T47D (cell line): ENCODE data around the gene TGM2.

ENCODE experiments used
- DNase-seq, 2 experiments: peaks; one replicate each; pipeline versions ENCODE4 v3.0.0 to v3.0.0-alpha.2; 2011 to 2012; ENCODE audit warnings: low read depth in 1 of 2, low spot score in 1 of 2
- JUND ChIP-seq: IDR thresholded peaks from 2 replicates; pipeline ENCODE4 v1.6.1; 2012; ENCODE audit warnings: low read depth
- in situ Hi-C: cut with HindIII; loops from 2 replicates; pipeline ENCODE4 v1.10.0; 2016; ENCODE audit warnings: low sequenced_read_pairs, low pct_unique_long_range_greater_than_20kb

TGM2 gene

GRCh38 chr20:38126146-38126921 is 38.7 kb downstream of the TGM2 start:
- no peak for TF ChIP-seq JUND
- DNase-seq: no peak
- in situ Hi-C loops: no loop called here

DNA sequence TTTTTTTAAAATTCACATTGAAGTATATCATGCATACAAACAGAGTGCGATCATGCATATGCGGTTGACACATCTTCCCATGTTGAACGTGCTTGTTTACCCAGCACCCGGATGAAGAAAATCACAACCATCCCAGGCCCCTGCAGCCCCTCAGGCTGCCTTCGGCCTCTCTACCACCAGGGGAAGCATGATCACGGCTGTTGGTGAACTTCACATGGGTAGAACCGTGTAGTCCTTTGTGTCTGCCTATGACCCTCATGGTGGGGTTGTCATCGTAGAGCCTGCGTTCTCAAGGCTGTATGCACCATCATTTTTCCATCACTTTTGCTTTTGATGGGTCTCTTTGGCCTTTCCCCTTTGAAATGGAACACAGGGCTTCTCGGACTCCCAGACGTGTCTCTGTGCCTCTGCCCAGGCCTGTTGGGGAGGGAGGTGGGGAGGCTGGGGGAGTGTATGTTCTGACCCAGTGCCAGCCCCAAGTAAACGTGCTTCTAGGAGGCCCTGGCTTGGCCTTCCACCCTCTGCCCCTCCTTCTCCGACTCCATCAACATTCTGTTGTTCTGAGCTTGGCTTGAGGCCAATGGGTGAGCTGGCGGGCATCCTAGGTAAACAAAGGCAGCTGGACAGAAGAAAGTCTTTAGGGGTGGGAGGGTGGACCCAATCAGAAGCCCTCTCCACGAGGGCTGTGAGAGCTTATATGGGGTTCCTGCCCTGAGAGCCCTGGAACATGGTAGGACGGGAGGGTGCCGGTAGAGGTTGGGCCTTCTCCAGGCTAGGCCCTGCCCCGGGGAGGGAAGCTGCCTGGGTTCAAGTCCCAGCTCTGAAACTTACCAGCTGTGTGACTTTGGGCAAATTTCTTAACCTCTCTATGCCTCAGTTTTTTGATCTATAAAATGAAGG is 39.7 kb downstream of the TGM2 start:
- in situ Hi-C loops: no loop called here
- DNase-seq: peak in 1 of 2 experiments; percentile 81
- TF ChIP-seq JUND: no peak

DNA sequence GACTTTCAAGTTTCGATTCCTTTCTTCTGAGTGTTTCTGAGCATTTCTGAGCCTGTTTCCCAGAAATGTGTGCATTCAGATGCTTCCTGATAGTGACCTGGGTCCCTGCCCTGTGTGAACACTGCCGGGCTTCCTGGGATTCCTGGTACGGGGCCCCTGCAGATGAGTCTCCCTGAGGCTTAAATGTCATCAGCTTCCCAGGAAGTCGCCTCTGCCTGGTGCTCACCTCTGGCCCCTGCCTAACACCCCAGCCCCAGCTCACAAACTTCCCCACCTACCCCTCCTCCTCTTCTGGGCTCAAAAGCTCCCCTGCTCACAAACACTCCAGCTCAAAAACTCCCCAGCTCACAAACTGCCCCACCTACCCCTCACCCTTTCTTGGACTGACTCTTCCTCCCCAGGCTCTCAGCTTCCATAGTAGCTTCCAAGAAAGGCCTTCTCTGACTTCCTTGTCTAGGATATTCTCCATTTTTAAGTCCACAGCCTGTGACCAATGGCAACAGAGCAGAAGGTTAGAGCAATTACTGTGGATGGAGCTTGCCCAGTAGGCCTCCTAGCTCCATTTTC is 42.0 kb downstream of the TGM2 start:
- in situ Hi-C loops: no loop called here
- DNase-seq: no peak
- no peak for TF ChIP-seq JUND

- in situ Hi-C loops: no loop called here
Observed at GRCh38 chr20:38121741-38122140, 43.3 kb downstream of the TGM2 start.

GRCh38 chr20:38120625-38120988 is 44.5 kb downstream of the TGM2 start:
- no peak for TF ChIP-seq JUND
- in situ Hi-C loops: no loop called here

More at GRCh38 chr20:38121741-38122140, 43.3 kb downstream of the TGM2 start:
- DNase-seq: no peak
- no peak for TF ChIP-seq JUND

DNA sequence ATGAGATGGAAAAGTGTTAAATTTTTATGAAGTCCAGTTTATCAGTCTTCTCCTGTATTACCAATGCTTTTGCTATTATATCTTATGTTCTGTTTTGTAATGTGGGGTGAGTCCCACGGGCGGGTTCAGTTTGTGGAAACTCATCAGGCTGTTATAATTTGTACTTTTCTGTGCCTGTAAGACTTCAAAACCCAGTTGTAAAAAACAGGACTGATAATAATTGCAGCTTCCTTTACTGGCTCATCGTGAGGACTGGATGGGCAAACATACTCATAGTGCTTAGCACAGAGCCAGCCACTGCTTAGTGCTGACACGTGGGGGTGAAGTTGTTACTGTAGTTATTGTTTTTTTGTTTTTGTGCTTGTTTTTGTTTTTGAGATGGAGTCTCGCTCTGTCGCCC is 45.6 kb downstream of the TGM2 start:
- DNase-seq: no peak
- in situ Hi-C loops: no loop called here
- TF ChIP-seq JUND: no peak

More at GRCh38 chr20:38120625-38120988, 44.5 kb downstream of the TGM2 start:
- DNase-seq: no peak

DNA sequence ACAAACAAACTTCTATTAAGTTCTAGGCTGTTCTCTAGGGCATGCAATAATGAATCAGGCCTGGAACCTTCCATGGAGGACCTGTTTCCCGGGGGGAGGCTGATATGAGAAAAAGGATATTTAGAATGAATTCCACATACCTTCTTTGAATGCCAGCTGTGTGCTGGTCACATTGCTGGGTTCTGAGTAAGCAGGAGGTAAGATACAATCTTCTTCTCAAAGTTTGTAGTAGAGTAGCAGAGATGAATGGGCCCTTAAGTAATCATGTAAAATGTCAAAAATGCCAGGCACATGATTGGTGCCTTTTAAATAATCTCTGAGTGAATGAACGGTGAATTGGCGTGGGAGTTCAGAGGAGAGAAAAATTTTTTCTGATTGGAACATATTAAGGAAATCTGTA is 47.4 kb downstream of the TGM2 start:
- peak; percentile 88 for TF ChIP-seq JUND
- DNase-seq: peak in 1 of 2 experiments; percentile 65
- in situ Hi-C loops: no loop called here

- in situ Hi-C loops: no loop called here
- TF ChIP-seq JUND: no peak
Observed at GRCh38 chr20:38117205-38117604, 47.9 kb downstream of the TGM2 start.

DNA sequence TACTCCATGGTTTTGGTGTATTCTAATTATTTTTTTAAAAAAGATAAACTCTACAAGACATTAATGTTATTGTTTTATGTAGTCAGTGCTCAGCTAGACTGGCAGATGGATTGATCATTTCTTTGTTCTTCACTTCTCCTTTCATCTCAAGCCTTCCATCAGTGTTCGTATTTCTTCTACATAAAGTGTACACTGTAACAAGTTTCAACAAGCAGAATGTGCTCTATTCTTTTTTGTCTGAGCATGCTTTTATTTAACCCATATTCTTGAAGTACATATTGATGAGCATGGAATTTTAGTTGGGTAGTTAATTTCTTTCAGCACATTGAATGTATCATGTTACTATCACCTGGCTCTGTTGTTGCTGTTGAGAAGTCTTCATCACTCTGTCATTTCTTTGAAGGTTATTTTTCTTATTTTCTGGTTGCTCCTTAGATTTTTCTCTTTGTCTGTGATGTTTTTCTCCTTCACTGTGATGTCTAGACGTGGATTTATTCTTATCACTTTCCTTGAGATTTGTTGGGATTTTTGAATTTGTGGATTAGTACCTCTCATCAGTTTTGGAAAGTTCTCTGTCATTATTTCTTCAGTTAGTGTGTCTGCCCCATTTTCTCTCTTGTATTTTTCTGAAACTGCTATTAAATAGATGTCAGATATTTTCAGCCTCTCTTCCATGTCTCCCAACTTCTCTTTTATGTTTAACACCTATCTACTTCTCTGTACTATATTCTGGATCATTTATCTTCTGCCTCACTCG is 48.5 kb downstream of the TGM2 start:
- DNase-seq: no peak
- in situ Hi-C loops: no loop called here
- TF ChIP-seq JUND: no peak

More at GRCh38 chr20:38117205-38117604, 47.9 kb downstream of the TGM2 start:
- DNase-seq: no peak

DNA sequence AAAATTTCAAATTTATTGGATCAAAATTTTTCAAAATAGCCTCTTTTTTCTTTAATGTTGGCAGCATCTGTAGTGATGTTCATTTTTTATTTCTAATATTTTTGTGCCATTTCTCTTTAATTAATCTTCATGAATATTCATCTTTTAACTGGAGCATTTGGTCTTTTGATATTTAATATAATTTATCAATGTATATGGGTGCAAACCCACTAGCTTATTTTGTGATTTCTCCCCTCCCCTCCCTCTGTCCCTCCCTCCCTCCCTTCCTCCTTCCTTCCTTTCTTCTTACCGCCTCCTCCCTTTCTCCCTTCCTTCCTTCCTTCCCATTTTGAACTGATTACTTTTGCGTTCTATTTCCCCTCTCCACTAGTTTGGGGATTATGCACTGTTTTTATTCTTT is 49.2 kb downstream of the TGM2 start:
- in situ Hi-C loops: no loop called here
- DNase-seq: no peak
- no peak for TF ChIP-seq JUND

DNA sequence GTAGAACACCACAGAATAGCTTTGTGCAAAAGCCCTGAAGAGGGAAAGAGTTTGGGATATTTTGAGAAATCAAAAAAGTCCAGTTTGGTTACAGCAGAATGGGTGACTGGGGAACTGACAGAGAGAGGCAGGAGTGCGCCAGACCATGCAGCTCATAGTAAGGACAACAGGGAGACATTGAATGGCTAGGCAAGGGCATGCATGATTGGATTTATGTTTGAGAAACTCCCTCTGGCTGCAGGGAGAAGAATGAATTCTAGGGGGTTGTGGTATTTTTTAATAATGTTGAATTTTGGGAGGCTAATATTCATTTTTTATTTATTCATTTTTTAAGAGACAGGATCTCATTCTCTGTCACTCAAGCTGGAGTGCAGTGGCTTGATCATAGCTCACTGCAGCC is 49.9 kb downstream of the TGM2 start:
- DNase-seq: no peak
- in situ Hi-C loops: no loop called here
- TF ChIP-seq JUND: no peak

- no peak for DNase-seq
Observed at GRCh38 chr20:38114353-38114791, 50.7 kb downstream of the TGM2 start.

More at GRCh38 chr20:38114353-38114791, 50.7 kb downstream of the TGM2 start:
- no peak for TF ChIP-seq JUND
- in situ Hi-C loops: no loop called here
